GM13977 (cell line): ENCODE measurements around the gene BRSK2.

Experiments
- DNase-seq: peaks from one replicate; pipeline ENCODE4 v3.0.0; 2012; ENCODE audit warnings: low spot score
- CTCF ChIP-seq: IDR thresholded peaks from 2 replicates; pipeline ENCODE4 v1.5.1; 2012; ENCODE audit warnings: mild to moderate bottlenecking, control low read depth; ENCODE audit not compliant: insufficient read depth; ENCODE audit errors: extremely low read depth, missing control alignments
- in situ Hi-C: fragments of 300-500 bp; cut with MboI; formaldehyde crosslinking; loops from one replicate; pipeline ENCODE4 v1.12.0; 2022; ENCODE audit warnings: low sequenced_read_pairs, low pct_unique_long_range_greater_than_20kb, mixed read lengths, inconsistent platforms; ENCODE audit not compliant: unreplicated experiment

The BRSK2 gene

GRCh38 chr11:1388763-1389102 is 1.0 kb upstream of the BRSK2 start:
- in situ Hi-C loops = no loop called here
- no peak for DNase-seq
- no peak for TF ChIP-seq CTCF

- in situ Hi-C loops = no loop called here
- TF ChIP-seq CTCF = no peak
- DNase-seq = peak; percentile 98
Observed at GRCh38 chr11:1389103-1389931, 417 bp upstream of the BRSK2 start.

GRCh38 chr11:1390569-1391164 is 933 bp downstream of the BRSK2 start:
- DNase-seq = no peak
- in situ Hi-C loops = no loop called here
- TF ChIP-seq CTCF = no peak

GRCh38 chr11:1391165-1392075 is 1.7 kb downstream of the BRSK2 start:
- DNase-seq = no peak
- in situ Hi-C loops = no loop called here

GRCh38 chr11:1392111-1392510 is 2.4 kb downstream of the BRSK2 start:
- TF ChIP-seq CTCF = no peak
- no peak for DNase-seq
- in situ Hi-C loops = no loop called here

More at GRCh38 chr11:1391165-1392075, 1.7 kb downstream of the BRSK2 start:
- no peak for TF ChIP-seq CTCF

GRCh38 chr11:1392561-1392960 is 2.8 kb downstream of the BRSK2 start:
- no peak for TF ChIP-seq CTCF
- in situ Hi-C loops = no loop called here
- DNase-seq = no peak
